Thoracic aorta (tissue), 2 donors: ENCODE data around the gene SLC6A1. TPM values are rescaled to one million over a fixed set of nuclear protein-coding genes. Genes with fewer than 3 reads are reported as not detected.

ENCODE experiments used
- ATAC-seq: fragments of 150-250 bp; one replicate; pipeline ENCODE4 v1.8.0; 2017; ENCODE audit warnings: low read depth; ENCODE audit not compliant: insufficient number of reproducible peaks, low FRiP score
- DNase-seq: peaks from one replicate; pipeline ENCODE4 v3.0.0-alpha.2; 2020; ENCODE audit warnings: low spot score
- H3K27ac ChIP-seq, 2 donors: fragments of 200-600 bp; sonication (generic); 1 replicate in 1 of 2; 2 replicates in 1 of 2; pipeline ENCODE4 v1.5.1; 2016; ENCODE audit warnings: mild to moderate bottlenecking in 2 of 2, moderate library complexity in 2 of 2
- H3K27me3 ChIP-seq: fragments of 200-600 bp; sonication (generic); replicated peaks from 2 replicates; pipeline ENCODE4 v1.6.0; 2016; ENCODE audit warnings: mild to moderate bottlenecking; ENCODE audit not compliant: insufficient read depth
- H3K36me3 ChIP-seq: fragments of 200-600 bp; sonication (generic); one replicate; pipeline ENCODE4 v1.5.1; 2016
- H3K4me1 ChIP-seq, 2 donors: fragments of 200-600 bp; sonication (generic); 1 replicate in 1 of 2; 2 replicates in 1 of 2; pipeline versions ENCODE4 v1.5.1 to v1.6.0; 2016; ENCODE audit warnings: low read depth in 2 of 2, mild to moderate bottlenecking in 1 of 2; ENCODE audit not compliant: control insufficient read depth in 1 of 2
- H3K4me3 ChIP-seq: fragments of 200-600 bp; sonication (generic); 2 replicates; pipeline ENCODE4 v1.5.1; 2016; ENCODE audit warnings: mild to moderate bottlenecking
- H3K9me3 ChIP-seq: fragments of 200-600 bp; sonication (generic); 2 replicates; pipeline ENCODE4 v1.5.1; 2016
- CTCF ChIP-seq: fragments of 200-600 bp; sonication (generic); IDR thresholded peaks from one replicate; pipeline ENCODE4 v1.5.1; 2019; ENCODE audit warnings: antibody characterized with exemption
- total RNA-seq, 2 donors: library from RNA; depleted of rRNA; stranded (reverse); fragments of >200 nt; gene quantifications; one replicate each; pipeline versions ENCODE4 v1.1.0 to v1.2.3, GENCODE V29; 2016

Gene SLC6A1
- total RNA-seq, 2 donors from 2014 or later: 1.2 to 4.6 TPM

- no peak for TF ChIP-seq CTCF
- no peaks in the 10 kb centered on the region for H3K36me3 ChIP-seq
- ATAC-seq (no peak), DNase-seq (no peak)
- no peaks in the 10 kb centered on the region for H3K4me1 ChIP-seq
- H3K9me3 ChIP-seq: no peaks in the 10 kb centered on the region
- no peaks in the 10 kb centered on the region for H3K27me3 ChIP-seq
- H3K27ac ChIP-seq: no peak overlapping the region
- no peak overlapping the region for H3K4me3 ChIP-seq
Measured at GRCh38 chr3:11020764-11021163, 28.2 kb downstream of the SLC6A1 start.

DNA sequence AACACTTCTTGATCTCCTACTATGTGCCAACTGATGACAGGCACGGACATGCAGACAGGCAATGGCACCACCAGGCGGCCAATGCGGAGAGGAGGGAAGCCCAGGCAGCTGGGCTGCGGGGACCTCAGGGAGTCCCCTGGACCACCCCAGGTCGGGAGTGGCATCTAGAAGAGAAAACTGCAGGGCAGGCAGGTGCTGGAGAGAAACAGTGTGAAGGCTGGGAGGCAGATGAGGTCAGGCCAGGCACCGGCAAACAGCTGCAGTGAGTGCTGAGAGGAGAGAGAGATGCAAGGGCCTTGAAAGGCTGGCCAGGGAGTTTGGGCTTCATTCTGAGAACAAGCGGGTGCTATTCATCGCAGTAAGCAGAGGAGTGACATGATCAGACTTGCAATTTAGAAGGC is 29.1 kb downstream of the SLC6A1 start:
- no peaks in the 10 kb centered on the region for H3K36me3 ChIP-seq
- H3K4me1 ChIP-seq: no peaks in the 10 kb centered on the region
- no peaks in the 10 kb centered on the region for H3K9me3 ChIP-seq
- TF ChIP-seq CTCF: no peak
- no peak for ATAC-seq
- DNase-seq: no peak
- no peak overlapping the region for H3K27ac ChIP-seq
- no peaks in the 10 kb centered on the region for H3K27me3 ChIP-seq
- H3K4me3 ChIP-seq: no peak overlapping the region

- H3K4me1 ChIP-seq: no peaks in the 10 kb centered on the region
- H3K27ac ChIP-seq: no peak overlapping the region
- no peaks in the 10 kb centered on the region for H3K36me3 ChIP-seq
- H3K27me3 ChIP-seq: no peaks in the 10 kb centered on the region
- no peaks in the 10 kb centered on the region for H3K9me3 ChIP-seq
- ATAC-seq: no peak
- no peak overlapping the region for H3K4me3 ChIP-seq
- no peak for TF ChIP-seq CTCF
- no peak for DNase-seq
Measured at GRCh38 chr3:11022115-11022514, 29.6 kb downstream of the SLC6A1 start.

DNA sequence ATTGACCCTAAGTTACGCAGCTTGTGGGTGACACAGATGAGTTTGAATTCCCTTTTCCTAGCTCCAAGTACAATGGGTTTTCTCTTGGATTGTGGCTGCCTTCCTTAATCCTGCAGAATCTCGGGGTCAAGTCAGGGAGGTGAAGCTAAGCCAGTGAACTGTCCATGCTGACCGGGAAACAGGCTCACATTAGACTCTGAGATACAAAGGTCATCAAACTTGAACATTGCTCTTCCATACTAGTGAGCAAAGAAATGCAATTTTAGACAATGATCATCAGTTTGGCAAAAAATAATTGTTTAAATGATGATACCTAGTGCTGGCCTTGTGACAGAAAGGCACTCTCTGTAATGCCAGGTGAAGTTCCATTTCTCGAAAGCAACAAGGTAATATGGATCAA is 31.6 kb downstream of the SLC6A1 start:
- Histone ChIP-seq H3K27me3 (no peaks in the 10 kb centered on the region), H3K27ac (no peak overlapping the region), H3K9me3 (no peaks in the 10 kb centered on the region), H3K4me3 (no peak overlapping the region), H3K36me3 (no peaks in the 10 kb centered on the region), H3K4me1 (no peaks in the 10 kb centered on the region)
- ATAC-seq: no peak
- TF ChIP-seq CTCF: no peak
- DNase-seq: no peak

DNA sequence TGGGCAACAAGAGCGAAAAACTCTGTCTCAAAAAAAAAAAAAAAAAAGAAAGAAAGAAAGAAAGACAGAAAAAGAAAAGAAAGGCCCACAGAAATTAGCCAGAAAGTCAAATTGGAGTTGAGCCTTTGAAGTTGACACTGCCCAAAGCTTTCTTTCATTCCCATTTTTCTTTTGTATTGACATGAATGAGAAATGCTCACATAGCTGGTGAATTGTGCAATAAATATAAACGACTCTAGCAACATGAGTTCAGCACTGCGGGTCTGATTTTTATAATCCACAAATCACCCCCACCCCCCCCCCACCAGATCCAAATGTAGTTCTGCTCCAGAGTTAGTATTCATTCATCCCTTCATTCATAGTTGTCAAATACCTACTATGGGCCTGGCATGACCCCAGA is 37.4 kb downstream of the SLC6A1 start:
- Histone ChIP-seq H3K9me3 (no peaks in the 10 kb centered on the region), H3K27me3 (no peaks in the 10 kb centered on the region), H3K27ac (no peak overlapping the region), H3K4me1 (no peaks in the 10 kb centered on the region), H3K4me3 (no peak overlapping the region), H3K36me3 (no peaks in the 10 kb centered on the region)
- ATAC-seq (no peak), DNase-seq (no peak)
- TF ChIP-seq CTCF: no peak
